Fibroblast of the aortic adventitia (primary cell): ENCODE measurements around the gene RPS6KA2. TPM values are rescaled to one million over a fixed set of nuclear protein-coding genes. Genes with fewer than 3 reads are reported as not detected.
"Not testable (repeated sequence)": the region's sequence is repeated elsewhere in the genome, so short reads cannot be mapped to it uniquely, and the experiment has no call there.

Experiments used
- DNase-seq: peaks from one replicate; pipeline ENCODE4 v3.0.0-alpha.2; 2010; ENCODE audit warnings: low read depth
- H3K4me3 ChIP-seq: 2 replicates; pipeline ENCODE4 v1.5.1; 2011; ENCODE audit warnings: low read depth, mild to moderate bottlenecking, control low read depth, low read length, moderate library complexity
- total RNA-seq: library from RNA; depleted of rRNA; stranded (reverse); fragments of >200 nt; gene quantifications from 2 replicates; pipeline ENCODE4 v1.2.3, GENCODE V29; 2012; ENCODE audit warnings: low replicate concordance
- TF ChIP-seq, protein P1 (sequence below): IDR thresholded peaks from 2 replicates; pipeline ENCODE4 v1.5.1; 2011; ENCODE audit warnings: mild to moderate bottlenecking, low read length, control low read depth, inconsistent platforms; ENCODE audit not compliant: insufficient read depth

Gene RPS6KA2
- total RNA-seq, 1 donor = 89.7 TPM

DNA sequence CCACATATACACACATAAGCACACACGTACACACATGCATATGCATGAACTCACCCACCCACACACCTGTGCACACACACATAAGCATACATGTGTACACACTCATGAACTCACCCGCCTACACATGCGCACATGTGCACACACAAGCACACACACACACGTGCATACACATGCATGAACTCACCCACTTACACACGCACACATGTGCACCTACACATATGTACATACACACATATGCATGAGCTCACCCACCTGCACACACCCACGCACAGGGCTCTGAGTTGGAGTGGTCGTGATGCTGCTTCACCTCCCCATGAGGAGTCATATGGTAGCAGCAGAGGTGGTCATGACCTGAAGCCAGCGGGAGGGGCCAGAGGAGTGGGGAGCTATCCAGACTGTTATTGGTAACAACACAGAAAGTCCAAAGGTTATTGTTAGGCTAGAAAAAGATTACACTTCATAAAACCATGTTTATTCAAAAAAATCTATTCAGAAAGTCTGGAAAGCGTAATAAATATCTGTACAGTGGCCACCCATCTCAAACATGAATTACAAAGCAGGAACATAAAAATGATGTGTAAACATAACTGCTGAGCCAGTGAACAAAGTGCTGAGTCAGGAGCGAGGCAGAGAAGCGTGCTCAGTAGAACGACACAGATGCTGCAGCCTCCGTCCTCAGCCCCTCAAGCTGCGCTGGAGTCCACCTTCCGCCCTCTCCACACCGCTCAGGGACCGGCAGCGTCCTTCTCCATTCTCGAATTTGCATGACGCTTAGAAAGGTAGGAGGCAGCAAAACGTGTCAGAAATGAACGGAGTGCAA lies 217.9 kb downstream of the RPS6KA2 start:
- DNase-seq = no peak
- H3K4me3 ChIP-seq = no peak overlapping the region
- TF ChIP-seq, protein P1, sequence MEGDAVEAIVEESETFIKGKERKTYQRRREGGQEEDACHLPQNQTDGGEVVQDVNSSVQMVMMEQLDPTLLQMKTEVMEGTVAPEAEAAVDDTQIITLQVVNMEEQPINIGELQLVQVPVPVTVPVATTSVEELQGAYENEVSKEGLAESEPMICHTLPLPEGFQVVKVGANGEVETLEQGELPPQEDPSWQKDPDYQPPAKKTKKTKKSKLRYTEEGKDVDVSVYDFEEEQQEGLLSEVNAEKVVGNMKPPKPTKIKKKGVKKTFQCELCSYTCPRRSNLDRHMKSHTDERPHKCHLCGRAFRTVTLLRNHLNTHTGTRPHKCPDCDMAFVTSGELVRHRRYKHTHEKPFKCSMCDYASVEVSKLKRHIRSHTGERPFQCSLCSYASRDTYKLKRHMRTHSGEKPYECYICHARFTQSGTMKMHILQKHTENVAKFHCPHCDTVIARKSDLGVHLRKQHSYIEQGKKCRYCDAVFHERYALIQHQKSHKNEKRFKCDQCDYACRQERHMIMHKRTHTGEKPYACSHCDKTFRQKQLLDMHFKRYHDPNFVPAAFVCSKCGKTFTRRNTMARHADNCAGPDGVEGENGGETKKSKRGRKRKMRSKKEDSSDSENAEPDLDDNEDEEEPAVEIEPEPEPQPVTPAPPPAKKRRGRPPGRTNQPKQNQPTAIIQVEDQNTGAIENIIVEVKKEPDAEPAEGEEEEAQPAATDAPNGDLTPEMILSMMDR = no peak

DNA sequence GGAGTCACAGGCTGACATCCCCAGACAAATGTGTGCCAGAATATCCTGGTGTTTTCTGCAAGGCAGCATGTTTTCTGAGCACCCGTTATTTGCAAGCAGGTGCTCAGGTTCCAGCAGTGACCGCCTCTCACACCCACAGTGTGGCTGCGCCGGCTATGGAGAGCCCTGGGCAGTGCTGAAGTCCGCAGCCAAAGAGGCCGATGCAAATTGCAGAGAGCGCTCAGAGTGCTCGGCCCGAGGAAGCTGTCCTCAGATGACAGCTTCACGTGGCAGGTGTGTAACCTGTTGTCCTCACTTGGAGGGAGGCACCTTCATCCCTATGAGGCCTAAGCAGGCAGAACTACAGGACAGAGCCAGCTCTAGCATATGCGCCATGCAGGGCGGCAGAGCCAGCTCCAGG lies 220.9 kb downstream of the RPS6KA2 start:
- TF ChIP-seq, protein P1 = no peak
- no peak for DNase-seq
- H3K4me3 ChIP-seq = no peak overlapping the region

DNA sequence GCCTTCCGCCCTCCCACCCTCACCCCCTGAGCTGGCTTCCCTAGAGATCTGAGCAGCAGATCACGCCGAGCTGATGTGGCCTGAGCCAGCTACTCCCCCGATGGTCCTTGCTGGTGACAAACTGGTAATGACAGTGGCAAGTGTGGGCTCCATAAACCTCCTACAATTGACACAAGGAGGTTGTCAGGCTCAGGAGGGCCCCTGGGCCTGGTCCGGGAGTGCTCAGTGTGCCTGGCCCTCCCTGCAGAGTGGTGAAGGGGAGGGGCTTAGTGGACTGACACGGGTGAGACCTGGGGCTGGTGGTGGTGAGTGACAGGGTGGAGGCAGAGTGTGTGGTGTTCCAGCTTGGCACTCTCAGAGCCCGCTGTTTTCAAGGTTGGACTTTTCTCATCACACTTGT lies 221.7 kb downstream of the RPS6KA2 start:
- no peak for DNase-seq
- TF ChIP-seq, protein P1 = no peak
- no peak overlapping the region for H3K4me3 ChIP-seq

DNA sequence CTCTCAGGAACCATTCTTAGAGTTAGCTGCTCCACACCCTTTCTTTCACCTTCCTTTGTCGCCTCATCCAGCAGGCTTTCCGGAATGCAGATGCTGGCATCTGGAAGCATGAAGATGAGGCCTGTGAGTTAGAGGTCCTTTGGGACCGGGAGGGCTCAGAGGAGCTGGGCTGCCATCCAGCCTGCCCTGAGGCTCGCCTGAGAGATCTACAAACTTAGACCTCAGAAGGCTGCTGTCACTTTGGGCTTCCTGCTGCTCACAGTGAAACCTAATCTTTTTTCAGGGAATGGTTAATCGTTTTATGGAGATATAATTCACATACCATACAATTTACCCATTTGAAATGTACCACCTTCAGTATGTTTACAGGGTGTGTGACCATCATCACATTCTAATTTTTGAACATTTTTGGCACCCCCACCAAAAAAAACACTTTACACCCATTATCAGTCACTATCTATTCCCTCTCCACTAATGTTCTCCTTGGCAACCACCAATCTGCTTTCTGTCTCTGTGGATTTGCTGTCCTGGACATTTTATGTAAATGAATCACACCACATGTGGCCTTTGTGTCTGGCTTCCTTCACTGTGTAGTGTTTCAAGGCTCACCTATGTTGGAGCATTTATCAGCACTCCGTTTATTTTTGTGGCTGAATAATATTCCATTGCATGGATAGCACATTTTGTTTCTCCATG lies 224.3 kb downstream of the RPS6KA2 start:
- H3K4me3 ChIP-seq = no peak overlapping the region
- TF ChIP-seq, protein P1 = no peak
- peak; percentile 85 for DNase-seq

DNA sequence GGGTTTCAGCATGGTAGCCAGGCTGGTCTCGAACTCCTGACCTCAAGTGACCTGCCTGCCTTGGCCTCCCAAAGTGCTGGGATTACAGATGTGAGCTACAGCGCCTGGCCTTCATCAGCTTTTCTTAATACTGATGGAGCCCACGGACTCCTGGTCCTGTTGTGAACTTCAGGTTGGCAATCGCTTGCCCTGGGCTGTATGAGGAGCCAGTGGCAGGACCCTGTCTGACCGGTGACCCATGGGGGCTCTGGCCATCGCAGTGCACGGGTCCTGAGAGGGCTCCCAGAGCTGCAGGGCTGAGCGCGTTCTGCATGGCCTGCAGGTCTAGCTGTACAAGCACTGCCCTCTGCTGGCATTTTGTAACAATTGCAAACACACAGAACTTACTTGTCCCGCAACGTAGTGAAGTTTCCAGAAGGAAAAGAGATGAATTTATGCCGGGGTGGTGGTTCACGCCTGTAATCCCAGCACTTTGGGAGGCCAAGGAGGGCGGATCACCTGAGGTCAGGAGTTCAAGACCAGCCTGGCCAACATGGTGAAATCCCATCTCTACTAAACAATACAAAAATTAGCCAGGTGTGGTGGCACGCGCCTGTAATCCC lies 226.3 kb downstream of the RPS6KA2 start:
- TF ChIP-seq, protein P1 = peak; percentile 80
- DNase-seq = peak; percentile 89
- H3K4me3 ChIP-seq = not testable (repeated sequence)

DNA sequence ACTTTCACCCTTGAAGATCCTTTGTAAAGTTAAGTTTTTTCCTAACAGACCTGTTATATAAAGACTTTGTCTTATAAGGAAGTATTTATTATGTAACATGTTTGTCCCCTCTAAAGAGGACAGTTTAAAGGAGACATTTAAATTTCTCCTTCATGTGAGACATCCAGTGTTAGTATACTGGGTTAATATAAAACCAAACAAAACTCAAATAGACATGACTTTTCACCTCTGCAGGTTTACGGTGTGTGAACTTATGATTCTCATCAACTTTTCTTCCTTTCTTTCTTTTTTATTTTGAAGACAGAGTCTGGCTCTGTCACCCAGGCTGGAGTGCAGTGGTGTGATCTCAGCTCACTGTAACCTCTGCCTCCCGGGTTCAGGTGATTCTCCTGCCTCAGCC lies 226.9 kb downstream of the RPS6KA2 start:
- DNase-seq = peak; percentile 10
- H3K4me3 ChIP-seq = no peak overlapping the region
- TF ChIP-seq, protein P1 = no peak
